Activated T-helper 2 cell treated with anti-CD3 and anti-CD28 coated beads, Interferon-gamma antibody, Interleukin-2, Interleukin-4, amounts not matched to agents 10 μg/mL and 5 μg/mL and 100 μg/mL, durations not matched to agents 14 hours and 24 hours and 36 hours (primary cell): ENCODE data around the gene SLC18A3. TPM values are rescaled to one million over a fixed set of nuclear protein-coding genes. Genes with fewer than 3 reads are reported as not detected.

Experiments
- DNase-seq: peaks from one replicate; pipeline ENCODE4 v3.0.0; 2021; ENCODE audit warnings: low spot score
- H3K27ac Mint-ChIP-seq: one replicate; pipeline ENCODE4 v1.8.0; 2021; ENCODE audit warnings: mixed read lengths
- H3K27me3 Mint-ChIP-seq: one replicate; pipeline ENCODE4 v1.8.0; 2021; ENCODE audit warnings: low read depth, mixed read lengths
- H3K36me3 Mint-ChIP-seq: one replicate; pipeline ENCODE4 v1.8.0; 2021; ENCODE audit warnings: low read depth, mixed read lengths
- H3K4me1 Mint-ChIP-seq: one replicate; pipeline ENCODE4 v1.8.0; 2021; ENCODE audit warnings: low read depth, mixed read lengths
- H3K4me3 Mint-ChIP-seq: one replicate; pipeline ENCODE4 v1.8.0; 2021; ENCODE audit warnings: low read depth, mild to moderate bottlenecking, moderate library complexity, mixed read lengths
- H3K9me3 Mint-ChIP-seq: one replicate; pipeline ENCODE4 v1.8.0; 2021; ENCODE audit warnings: mixed read lengths
- intact Hi-C: fragments of 100-400 bp; cut with micrococcal nuclease; formaldehyde crosslinking; loops from one replicate; pipeline ENCODE4 v1.15.1; 2023
- total RNA-seq: library from RNA; stranded (reverse); gene quantifications from 2 replicates; pipeline ENCODE4 v1.2.3, GENCODE V29; 2022

Gene SLC18A3
- total RNA-seq = 0.18 and 0.32 TPM in 2 replicates

DNA sequence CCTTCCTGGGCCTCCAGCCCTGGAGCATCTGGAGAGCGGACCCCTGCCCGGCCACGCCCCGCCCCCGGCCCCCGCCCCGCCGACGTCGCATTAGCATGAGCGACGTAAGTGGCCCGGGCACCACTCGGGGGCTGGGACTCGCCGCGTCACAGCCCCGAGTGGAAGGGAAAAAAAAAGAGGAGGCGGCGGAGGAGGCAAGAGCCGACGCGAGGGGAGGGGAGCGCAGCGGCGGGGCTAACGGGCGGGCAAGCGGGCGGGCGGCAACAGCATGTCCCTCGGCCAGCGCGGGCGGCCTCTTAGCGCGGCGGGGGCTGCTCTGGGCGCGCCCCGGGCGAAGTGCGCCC is at the start of gene SLC18A3:
Gene SLC18A3, plus strand, starts transcription at position 197 of the 344 bp plus-strand sequence. CDS start 431 bp downstream, outside the sequence.
- Mint-ChIP-seq H3K4me3 (no peak within 1 kb of the TSS), H3K27ac (no peak within 1 kb of the TSS), H3K4me1 (peaks cover 9% of the 10 kb centered on the region), H3K27me3 (peaks cover 64% of the 10 kb centered on the region), H3K9me3 (no peaks in the 10 kb centered on the region), H3K36me3 (no peaks in the 10 kb centered on the region)
- DNase-seq = no peak
- intact Hi-C loops = no loop called here

DNA sequence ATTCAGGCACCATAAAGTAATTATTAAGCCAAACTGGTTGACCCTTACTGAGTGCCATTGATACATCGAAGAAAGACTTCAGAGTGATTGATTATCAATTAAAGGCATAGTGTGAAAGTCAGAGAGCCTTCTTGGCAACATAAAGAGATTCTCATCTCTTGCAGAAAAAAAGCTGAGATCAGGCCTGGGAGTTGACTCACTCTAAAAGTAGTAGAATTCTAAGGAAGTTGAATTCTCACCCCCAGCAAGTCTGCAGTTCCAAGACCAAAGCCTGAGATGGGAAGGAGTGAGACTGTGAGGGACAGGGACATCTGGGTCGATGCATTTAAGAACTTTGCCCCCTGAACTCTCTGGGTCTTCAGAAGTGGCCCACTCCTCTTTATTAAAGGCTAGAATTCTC is 49.6 kb upstream of the SLC18A3 start:
- Mint-ChIP-seq H3K36me3 (peaks cover under 1% of the 10 kb centered on the region), H3K4me1 (peaks cover 31% of the 10 kb centered on the region), H3K27ac (no peak overlapping the region), H3K4me3 (no peak overlapping the region), H3K9me3 (peaks cover 8% of the 10 kb centered on the region), H3K27me3 (no peaks in the 10 kb centered on the region)
- no peak for DNase-seq
- intact Hi-C loops = no loop called here

DNA sequence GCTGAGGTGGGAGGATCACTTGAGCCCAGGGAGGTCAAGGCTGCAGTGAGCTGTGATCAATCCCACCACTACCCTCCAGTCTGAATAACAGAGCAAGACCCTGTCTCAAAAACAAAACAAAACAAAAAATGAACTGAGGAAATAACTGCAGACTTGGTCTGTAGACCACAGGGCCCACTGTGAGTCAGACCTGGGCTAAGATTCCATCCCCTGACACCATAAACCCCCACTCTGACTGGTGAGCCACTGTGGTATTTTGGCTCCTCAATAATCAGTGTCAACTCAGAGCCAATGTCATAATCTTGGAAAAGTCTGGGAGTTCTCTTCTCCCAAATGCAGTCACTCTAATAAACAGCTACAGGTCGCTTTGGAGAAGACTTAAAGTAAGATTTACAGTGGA is 47.2 kb upstream of the SLC18A3 start:
- DNase-seq = no peak
- Mint-ChIP-seq H3K4me1 (peaks cover 42% of the 10 kb centered on the region), H3K9me3 (peaks cover 10% of the 10 kb centered on the region), H3K4me3 (no peak overlapping the region), H3K27me3 (no peaks in the 10 kb centered on the region), H3K36me3 (peaks cover 4% of the 10 kb centered on the region), H3K27ac (no peak overlapping the region)
- intact Hi-C loops = no loop called here

DNA sequence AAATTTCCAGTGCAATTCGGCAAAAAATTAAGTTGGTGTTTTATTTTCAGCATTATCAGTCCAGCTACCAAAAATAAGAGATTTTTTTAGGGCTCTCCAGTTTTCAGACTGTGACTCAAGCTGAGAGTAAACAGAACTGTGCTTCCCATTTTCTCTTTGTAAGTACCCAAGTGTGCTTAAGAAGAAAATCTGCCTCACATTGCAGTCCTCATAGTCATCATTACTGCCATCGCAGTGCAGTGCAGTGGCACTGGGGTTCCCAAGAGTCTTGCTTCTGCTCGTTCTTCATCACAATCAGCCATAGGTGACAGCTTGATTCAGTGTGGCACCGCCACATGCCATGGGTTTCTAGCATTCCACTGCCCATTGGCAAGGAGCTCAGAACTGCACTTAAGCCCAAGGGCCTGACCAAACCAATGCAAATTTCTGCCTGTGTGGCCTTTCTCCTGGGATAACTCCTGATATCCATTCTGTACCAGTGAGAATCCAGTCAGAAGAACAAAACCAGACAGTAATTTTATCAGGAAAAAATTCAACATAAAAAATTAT is 45.6 kb upstream of the SLC18A3 start:
- H3K27me3 Mint-ChIP-seq = no peaks in the 10 kb centered on the region
- no peak for DNase-seq
- peaks cover 14% of the 10 kb centered on the region for H3K9me3 Mint-ChIP-seq
- no peak overlapping the region for H3K27ac Mint-ChIP-seq
- H3K4me1 Mint-ChIP-seq = peaks cover 57% of the 10 kb centered on the region
- H3K4me3 Mint-ChIP-seq = no peak overlapping the region
- intact Hi-C loops = no loop called here
- peaks cover 4% of the 10 kb centered on the region for H3K36me3 Mint-ChIP-seq

DNA sequence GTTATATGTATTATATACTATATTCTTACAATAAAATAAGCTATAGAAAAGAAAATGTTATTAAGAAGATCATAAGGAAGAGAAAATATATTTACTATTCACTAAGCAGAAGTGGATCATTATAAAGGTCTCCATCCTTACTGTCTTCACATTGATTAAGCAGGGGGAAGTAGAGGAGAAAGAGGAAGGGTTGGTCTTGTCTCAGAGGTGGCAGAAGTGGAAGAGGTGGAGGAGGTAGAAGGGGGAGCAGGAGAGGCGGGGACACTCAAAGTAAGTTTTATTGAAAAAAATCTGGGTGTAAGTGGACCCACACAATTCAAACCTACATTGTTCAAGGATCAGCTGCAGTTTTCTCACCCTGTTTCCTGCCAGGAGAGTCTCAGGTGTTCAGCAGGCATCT is 42.3 kb upstream of the SLC18A3 start:
- H3K27me3 Mint-ChIP-seq = no peaks in the 10 kb centered on the region
- H3K4me3 Mint-ChIP-seq = peak overlapping the region; percentile 30
- peaks cover 7% of the 10 kb centered on the region for H3K36me3 Mint-ChIP-seq
- peaks cover 11% of the 10 kb centered on the region for H3K9me3 Mint-ChIP-seq
- peak overlapping the region; percentile 84 for H3K27ac Mint-ChIP-seq
- intact Hi-C loops = no loop called here
- no peak for DNase-seq
- H3K4me1 Mint-ChIP-seq = peaks cover 53% of the 10 kb centered on the region

DNA sequence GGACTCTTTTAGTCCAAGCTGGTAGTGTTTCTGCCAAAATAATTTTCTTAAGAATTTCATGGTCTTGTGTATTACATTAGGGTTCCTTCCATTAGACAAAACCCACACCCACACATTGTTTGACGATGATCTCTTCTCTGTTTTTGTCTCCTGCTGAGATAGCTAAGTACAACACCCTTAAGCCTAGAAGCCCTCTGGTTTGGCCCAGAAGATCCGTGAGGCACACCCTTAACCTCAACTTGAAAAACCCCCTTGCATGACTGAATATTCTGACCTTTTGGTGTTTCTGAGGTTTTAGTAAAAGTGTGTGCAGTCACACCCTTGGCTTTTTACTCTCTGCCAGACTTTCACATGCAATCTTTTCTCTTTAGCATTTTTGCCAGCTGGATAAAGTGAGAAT is 41.9 kb upstream of the SLC18A3 start:
- Mint-ChIP-seq H3K4me3 (peak overlapping the region; percentile 30), H3K4me1 (peaks cover 53% of the 10 kb centered on the region), H3K27me3 (no peaks in the 10 kb centered on the region), H3K27ac (peak overlapping the region; percentile 84), H3K9me3 (peaks cover 11% of the 10 kb centered on the region), H3K36me3 (peaks cover 7% of the 10 kb centered on the region)
- intact Hi-C loops = no loop called here
- no peak for DNase-seq

DNA sequence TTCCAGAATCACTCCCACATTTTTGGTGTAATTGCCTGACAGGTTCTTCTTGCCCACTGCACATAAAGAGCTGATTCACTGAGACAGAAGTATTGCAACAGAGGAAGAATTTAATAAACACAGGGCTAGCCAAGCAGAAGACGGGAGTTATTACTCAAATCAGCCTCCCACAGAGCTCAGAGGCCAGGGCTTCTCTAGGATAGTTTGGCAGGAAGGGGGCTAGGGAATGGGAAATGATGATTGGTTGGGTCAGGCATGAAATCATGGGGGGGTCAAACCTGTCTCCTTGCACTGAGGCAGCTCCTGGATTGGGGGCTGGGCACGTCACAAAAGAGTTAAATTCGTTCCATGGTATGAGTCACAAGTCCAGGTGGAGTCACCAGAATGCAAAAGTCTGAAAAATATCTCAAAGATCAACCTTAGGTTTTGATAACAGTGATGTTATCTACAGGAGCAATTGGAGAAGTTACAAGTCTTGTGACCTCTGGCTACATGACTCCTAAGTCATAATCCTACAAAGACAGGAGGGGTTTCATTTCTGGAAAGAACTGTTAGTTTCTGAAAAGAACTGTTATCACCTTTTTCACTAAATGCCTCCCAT is 41.0 kb upstream of the SLC18A3 start:
- Mint-ChIP-seq H3K27me3 (no peaks in the 10 kb centered on the region), H3K36me3 (peaks cover 7% of the 10 kb centered on the region), H3K4me3 (peak overlapping the region; percentile 30), H3K9me3 (peaks cover 11% of the 10 kb centered on the region), H3K4me1 (peaks cover 60% of the 10 kb centered on the region), H3K27ac (peak overlapping the region; percentile 84)
- intact Hi-C loops = loop anchor here (1.0 kb wide), 2 partner anchors 19 to 30 kb away; partner anchors contain the start of gene ERCC6
- no peak for DNase-seq

DNA sequence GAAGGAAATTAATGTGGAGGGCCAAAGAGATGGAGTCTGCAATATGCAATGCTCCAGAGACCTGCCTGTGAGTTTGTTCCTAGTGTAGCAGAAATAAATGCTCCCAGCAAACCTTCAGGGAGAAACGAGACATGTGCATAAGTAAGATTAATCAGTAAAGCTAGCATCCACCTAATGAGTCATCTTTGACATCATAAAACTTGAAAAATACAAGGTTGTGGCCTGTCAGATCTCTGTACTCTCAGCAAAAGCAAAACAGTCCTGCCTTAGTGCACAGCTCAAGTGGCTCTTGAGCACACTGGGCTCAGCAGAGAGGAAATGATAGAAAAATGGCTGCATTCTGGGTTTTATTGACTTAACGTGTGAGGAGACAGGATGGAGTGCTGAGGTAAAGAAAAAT is 38.7 kb upstream of the SLC18A3 start:
- intact Hi-C loops = no loop called here
- Mint-ChIP-seq H3K9me3 (peaks cover 11% of the 10 kb centered on the region), H3K27ac (peak overlapping the region; percentile 15), H3K4me1 (peaks cover 59% of the 10 kb centered on the region), H3K36me3 (peaks cover 7% of the 10 kb centered on the region), H3K4me3 (no peak overlapping the region), H3K27me3 (no peaks in the 10 kb centered on the region)
- no peak for DNase-seq

DNA sequence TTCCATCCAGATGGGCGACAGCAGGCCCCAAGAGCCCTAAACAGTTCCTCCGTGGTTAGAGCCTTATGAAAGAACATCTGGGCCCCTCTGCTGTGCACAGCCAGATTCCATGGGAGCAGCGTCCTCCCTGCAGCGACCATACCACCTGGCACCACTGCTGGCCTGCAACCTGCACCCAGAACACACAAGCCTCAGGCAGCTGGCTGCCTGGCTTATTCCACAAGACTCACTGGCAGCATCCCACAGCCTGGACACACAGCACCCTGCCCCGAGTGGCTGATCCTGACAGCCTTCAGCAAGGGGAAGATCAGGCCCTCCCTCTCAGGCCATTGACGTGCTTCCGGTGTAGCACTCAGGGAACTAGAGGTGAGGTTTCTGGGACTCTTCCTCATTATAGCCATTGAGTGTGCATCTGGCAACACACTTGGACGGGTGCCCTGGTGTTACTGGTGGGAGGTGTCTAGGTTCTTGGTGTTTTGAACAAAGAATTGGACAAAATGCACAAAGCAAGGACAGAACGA is 37.5 kb upstream of the SLC18A3 start:
- Mint-ChIP-seq H3K27me3 (no peaks in the 10 kb centered on the region), H3K36me3 (peaks cover 3% of the 10 kb centered on the region), H3K9me3 (peaks cover 4% of the 10 kb centered on the region), H3K4me3 (no peak overlapping the region), H3K4me1 (peaks cover 61% of the 10 kb centered on the region), H3K27ac (no peak overlapping the region)
- intact Hi-C loops = no loop called here
- no peak for DNase-seq

DNA sequence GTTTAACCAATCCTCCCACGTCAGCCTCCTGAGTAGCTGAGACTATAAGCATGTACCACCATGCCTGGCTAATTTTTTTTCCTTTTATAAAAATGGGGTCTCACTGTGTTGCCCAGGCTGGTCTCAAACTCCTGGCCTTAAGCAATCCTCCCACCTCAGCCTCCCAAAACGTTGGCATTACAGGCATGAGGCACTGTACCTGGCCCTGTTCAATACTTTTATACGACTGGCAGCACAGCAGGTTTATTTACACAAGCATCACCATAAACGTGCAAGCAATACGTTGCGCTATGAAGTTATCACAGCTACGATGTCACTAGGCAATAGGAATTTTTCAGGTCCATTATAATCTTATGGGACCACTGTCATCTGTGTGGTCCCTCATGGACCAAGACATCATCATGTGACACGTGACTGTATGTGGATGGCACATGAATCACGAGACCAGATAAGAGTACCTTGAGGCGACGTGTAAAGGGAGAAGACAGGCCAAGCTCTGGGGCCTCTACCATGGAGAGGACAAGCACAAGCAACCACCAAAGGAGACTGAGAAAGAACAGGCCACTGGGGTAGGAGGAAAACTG is 34.5 kb upstream of the SLC18A3 start:
- no peak for DNase-seq
- Mint-ChIP-seq H3K36me3 (no peaks in the 10 kb centered on the region), H3K27me3 (no peaks in the 10 kb centered on the region), H3K4me1 (peaks cover 39% of the 10 kb centered on the region), H3K9me3 (no peaks in the 10 kb centered on the region), H3K4me3 (no peak overlapping the region), H3K27ac (no peak overlapping the region)
- intact Hi-C loops = no loop called here

DNA sequence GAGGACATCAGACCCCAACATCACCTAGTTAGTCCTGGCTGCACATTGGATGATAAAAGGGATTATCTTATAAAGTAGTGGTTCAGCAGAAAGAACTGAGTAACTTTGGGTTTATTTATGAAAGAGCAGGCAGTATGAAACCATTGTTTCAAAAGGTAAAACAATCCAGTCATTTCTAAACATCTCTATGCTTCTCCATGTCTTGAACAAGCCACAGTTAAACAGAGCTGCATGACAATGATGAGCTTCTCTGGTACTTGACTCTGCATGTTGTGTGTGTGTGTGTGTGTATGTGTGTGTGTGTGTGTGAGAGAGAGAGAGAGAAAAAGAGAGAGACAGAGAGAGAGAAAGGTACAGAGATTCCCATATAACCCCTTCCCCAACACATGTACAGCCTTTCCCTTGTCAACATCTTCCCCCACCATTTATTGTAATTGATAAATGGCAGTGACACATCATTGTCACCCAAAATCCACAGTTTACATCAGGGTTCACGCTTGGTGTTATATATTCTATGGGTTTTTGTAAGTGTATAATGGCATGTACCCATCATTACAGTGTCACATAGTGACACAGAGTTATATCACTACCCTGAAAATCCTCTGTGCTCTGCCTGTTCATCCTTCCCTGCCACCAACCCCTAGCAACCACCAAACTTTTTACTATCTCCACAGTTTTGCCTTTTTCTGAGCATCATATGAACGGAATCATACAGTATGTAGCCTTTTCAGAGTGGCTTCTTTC is 32.8 kb upstream of the SLC18A3 start:
- Mint-ChIP-seq H3K9me3 (no peaks in the 10 kb centered on the region), H3K4me1 (peaks cover 37% of the 10 kb centered on the region), H3K27ac (peak overlapping the region; percentile 54), H3K27me3 (peaks cover 4% of the 10 kb centered on the region), H3K4me3 (no peak overlapping the region), H3K36me3 (no peaks in the 10 kb centered on the region)
- DNase-seq = no peak
- intact Hi-C loops = no loop called here

DNA sequence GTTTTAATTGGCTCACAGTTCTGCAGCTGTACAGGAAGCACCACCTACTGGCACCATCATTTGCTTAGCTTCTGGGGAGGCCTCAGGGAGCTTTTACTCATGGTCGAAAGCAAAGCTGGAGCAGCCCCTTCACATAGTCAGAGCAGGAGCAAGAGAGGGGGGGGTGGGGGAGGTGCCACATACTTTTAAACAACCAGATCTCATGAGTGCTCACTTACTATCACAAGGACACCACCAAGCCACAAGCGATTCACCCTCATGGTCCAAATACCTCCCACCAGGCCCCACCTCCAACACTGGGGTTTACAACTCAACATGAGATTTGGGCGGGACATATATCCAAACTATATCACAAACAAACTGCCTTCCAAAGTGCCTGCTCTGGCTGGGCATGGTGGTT is 31.7 kb upstream of the SLC18A3 start:
- H3K36me3 Mint-ChIP-seq = no peaks in the 10 kb centered on the region
- no peak overlapping the region for H3K27ac Mint-ChIP-seq
- H3K4me1 Mint-ChIP-seq = peaks cover 34% of the 10 kb centered on the region
- H3K4me3 Mint-ChIP-seq = no peak overlapping the region
- peaks cover 7% of the 10 kb centered on the region for H3K27me3 Mint-ChIP-seq
- intact Hi-C loops = no loop called here
- no peak for DNase-seq
- H3K9me3 Mint-ChIP-seq = no peaks in the 10 kb centered on the region

DNA sequence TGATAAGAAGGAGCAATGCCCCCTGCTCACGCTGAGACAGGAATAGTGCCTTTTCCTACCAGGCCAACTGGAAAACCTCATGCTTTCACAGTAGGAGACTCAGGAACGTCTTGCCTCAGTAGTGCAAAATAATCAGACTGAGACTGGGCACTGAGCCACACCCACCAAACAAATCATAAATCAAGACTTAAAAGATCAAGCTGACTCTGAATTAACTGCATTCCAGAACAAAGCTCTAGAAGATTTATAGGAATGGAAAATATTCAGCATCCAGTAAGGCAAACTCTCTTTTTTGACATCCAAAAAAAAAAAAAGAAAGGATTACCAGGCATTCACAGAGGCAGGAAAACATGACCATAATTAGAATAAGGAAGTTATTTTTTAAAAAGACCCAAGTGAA is 30.5 kb upstream of the SLC18A3 start:
- H3K4me3 Mint-ChIP-seq = no peak overlapping the region
- DNase-seq = no peak
- intact Hi-C loops = no loop called here
- H3K36me3 Mint-ChIP-seq = no peaks in the 10 kb centered on the region
- H3K27ac Mint-ChIP-seq = no peak overlapping the region
- H3K9me3 Mint-ChIP-seq = no peaks in the 10 kb centered on the region
- H3K27me3 Mint-ChIP-seq = peaks cover 17% of the 10 kb centered on the region
- H3K4me1 Mint-ChIP-seq = peaks cover 27% of the 10 kb centered on the region
